Astrocyte (in vitro differentiated cells and primary cell): ENCODE measurements around the gene TCAF1.
"Not testable (repeated sequence)": the region's sequence is repeated elsewhere in the genome, so short reads cannot be mapped to it uniquely, and the experiment has no call there.

Source experiments
- EZH2 ChIP-seq: IDR thresholded peaks from 2 replicates; pipeline ENCODE4 v1.6.1; 2012; ENCODE audit warnings: mild to moderate bottlenecking, low read length, inconsistent platforms; ENCODE audit not compliant: insufficient read depth
- TF ChIP-seq, protein P1 (sequence below): IDR thresholded peaks from 2 replicates; pipeline ENCODE4 v1.5.1; 2011; ENCODE audit warnings: low read depth, mild to moderate bottlenecking, inconsistent platforms, low read length, moderate library complexity; ENCODE audit not compliant: insufficient read depth

- TF ChIP-seq, protein P1, sequence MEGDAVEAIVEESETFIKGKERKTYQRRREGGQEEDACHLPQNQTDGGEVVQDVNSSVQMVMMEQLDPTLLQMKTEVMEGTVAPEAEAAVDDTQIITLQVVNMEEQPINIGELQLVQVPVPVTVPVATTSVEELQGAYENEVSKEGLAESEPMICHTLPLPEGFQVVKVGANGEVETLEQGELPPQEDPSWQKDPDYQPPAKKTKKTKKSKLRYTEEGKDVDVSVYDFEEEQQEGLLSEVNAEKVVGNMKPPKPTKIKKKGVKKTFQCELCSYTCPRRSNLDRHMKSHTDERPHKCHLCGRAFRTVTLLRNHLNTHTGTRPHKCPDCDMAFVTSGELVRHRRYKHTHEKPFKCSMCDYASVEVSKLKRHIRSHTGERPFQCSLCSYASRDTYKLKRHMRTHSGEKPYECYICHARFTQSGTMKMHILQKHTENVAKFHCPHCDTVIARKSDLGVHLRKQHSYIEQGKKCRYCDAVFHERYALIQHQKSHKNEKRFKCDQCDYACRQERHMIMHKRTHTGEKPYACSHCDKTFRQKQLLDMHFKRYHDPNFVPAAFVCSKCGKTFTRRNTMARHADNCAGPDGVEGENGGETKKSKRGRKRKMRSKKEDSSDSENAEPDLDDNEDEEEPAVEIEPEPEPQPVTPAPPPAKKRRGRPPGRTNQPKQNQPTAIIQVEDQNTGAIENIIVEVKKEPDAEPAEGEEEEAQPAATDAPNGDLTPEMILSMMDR = not testable (repeated sequence)
- not testable (repeated sequence) for TF ChIP-seq EZH2
Measured at GRCh38 chr7:143823634-143824294, 78.2 kb downstream of the TCAF1 start.
